Body of pancreas (tissue), 4 donors: ENCODE data around the gene NUP153.

Experiments
- CTCF ChIP-seq, 7 experiments: fragments of 450-650 bp in 4 of 7; fragments of 200-600 bp in 3 of 7; sonication (generic) in 3 of 7; IDR thresholded peaks; one replicate each; pipeline ENCODE4 v1.5.1; 2016 to 2019; ENCODE audit warnings: antibody characterized with exemption in 7 of 7
- POLR2A ChIP-seq, 3 donors: fragments of 450-650 bp; IDR thresholded peaks; one replicate each; pipeline ENCODE4 v1.6.1; 2016; ENCODE audit warnings: antibody characterized with exemption in 3 of 3, mild to moderate bottlenecking in 2 of 3

- TF ChIP-seq CTCF (IDR thresholded peaks at IDR 0.05) = no peak
- no peak for TF ChIP-seq POLR2A (IDR thresholded peaks at IDR 0.05)
These were observed 85.7 kb downstream of the NUP153 start for GRCh38 chr6:17621003-17621402.
